T follicular helper cell (primary cell): ENCODE results near the gene ZNF33B.
"Not testable (repeated sequence)": the region's sequence is repeated elsewhere in the genome, so short reads cannot be mapped to it uniquely, and the experiment has no call there.

Experiments
- DNase-seq: peaks from one replicate; pipeline ENCODE4 v3.0.0-alpha.2; 2020; ENCODE audit warnings: low read depth

ZNF33B gene

GRCh38 chr10:42615419-42615818 lies 23.0 kb downstream of the ZNF33B start:
- DNase-seq, result no peak

- no peak for DNase-seq
Measured at GRCh38 chr10:42609872-42610271, 28.5 kb downstream of the ZNF33B start.

- DNase-seq, result no peak
Measured at GRCh38 chr10:42598249-42598873, 40.0 kb downstream of the ZNF33B start.

- DNase-seq, result no peak
Measured at GRCh38 chr10:42596196-42596595, 42.2 kb downstream of the ZNF33B start.

- DNase-seq, result no peak
Measured at GRCh38 chr10:42594246-42594650, 44.1 kb downstream of the ZNF33B start.

GRCh38 chr10:42593284-42593683 lies 45.1 kb downstream of the ZNF33B start:
- no peak for DNase-seq

GRCh38 chr10:42583828-42584227 lies 54.5 kb downstream of the ZNF33B start:
- no peak for DNase-seq

GRCh38 chr10:42578019-42578418 lies 60.4 kb downstream of the ZNF33B start:
- no peak for DNase-seq

- DNase-seq, result no peak
Measured at GRCh38 chr10:42576338-42576737, 62.0 kb downstream of the ZNF33B start.

GRCh38 chr10:42574336-42574735 lies 64.0 kb downstream of the ZNF33B start:
- no peak for DNase-seq

GRCh38 chr10:42556931-42557330 lies 81.4 kb downstream of the ZNF33B start:
- DNase-seq, result no peak

GRCh38 chr10:42553576-42553975 lies 84.8 kb downstream of the ZNF33B start:
- DNase-seq, result not testable (repeated sequence)

GRCh38 chr10:42553064-42553407 lies 85.3 kb downstream of the ZNF33B start:
- no peak for DNase-seq

- DNase-seq, result peak; percentile 91
Measured at GRCh38 chr10:42552188-42553063, 85.9 kb downstream of the ZNF33B start.

- DNase-seq, result no peak
Measured at GRCh38 chr10:42551582-42552187, 86.7 kb downstream of the ZNF33B start.

- no peak for DNase-seq
Measured at GRCh38 chr10:42549851-42550250, 88.5 kb downstream of the ZNF33B start.

GRCh38 chr10:42548254-42548653 lies 90.1 kb downstream of the ZNF33B start:
- DNase-seq, result no peak

- DNase-seq, result no peak
Measured at GRCh38 chr10:42544945-42545344, 93.4 kb downstream of the ZNF33B start.

GRCh38 chr10:42543840-42544372 lies 94.5 kb downstream of the ZNF33B start:
- DNase-seq, result no peak
